Ishikawa (cell line): Measurements from ENCODE around the gene DOK7.

ENCODE experiments used
- CREB1 ChIP-seq: IDR thresholded peaks from 2 replicates; pipeline ENCODE4 v1.6.1; 2012; ENCODE audit warnings: low read depth
- EGR1 ChIP-seq: IDR thresholded peaks from 2 replicates; pipeline ENCODE4 v1.6.1; 2012
- EP300 ChIP-seq: IDR thresholded peaks from 2 replicates; pipeline ENCODE4 v1.6.1; 2012; ENCODE audit warnings: borderline replicate concordance
- FOXM1 ChIP-seq: IDR thresholded peaks from 2 replicates; pipeline ENCODE4 v1.6.1; 2012; ENCODE audit warnings: low read depth, borderline replicate concordance
- TAF1 ChIP-seq: IDR thresholded peaks from 2 replicates; pipeline ENCODE4 v1.6.1; 2012; ENCODE audit warnings: low read depth, mild to moderate bottlenecking
- TEAD4 ChIP-seq: IDR thresholded peaks from 2 replicates; pipeline ENCODE4 v1.6.1; 2012
- YY1 ChIP-seq: IDR thresholded peaks from 2 replicates; pipeline ENCODE4 v1.6.1; 2012; ENCODE audit warnings: low read depth
- TF ChIP-seq, protein P1 (sequence below): IDR thresholded peaks from 2 replicates; pipeline ENCODE4 v1.6.1; 2012; ENCODE audit warnings: low read depth, mild to moderate bottlenecking
- TF ChIP-seq, protein P2 (sequence below): IDR thresholded peaks from 2 replicates; pipeline ENCODE4 v1.6.1; 2012

DNA sequence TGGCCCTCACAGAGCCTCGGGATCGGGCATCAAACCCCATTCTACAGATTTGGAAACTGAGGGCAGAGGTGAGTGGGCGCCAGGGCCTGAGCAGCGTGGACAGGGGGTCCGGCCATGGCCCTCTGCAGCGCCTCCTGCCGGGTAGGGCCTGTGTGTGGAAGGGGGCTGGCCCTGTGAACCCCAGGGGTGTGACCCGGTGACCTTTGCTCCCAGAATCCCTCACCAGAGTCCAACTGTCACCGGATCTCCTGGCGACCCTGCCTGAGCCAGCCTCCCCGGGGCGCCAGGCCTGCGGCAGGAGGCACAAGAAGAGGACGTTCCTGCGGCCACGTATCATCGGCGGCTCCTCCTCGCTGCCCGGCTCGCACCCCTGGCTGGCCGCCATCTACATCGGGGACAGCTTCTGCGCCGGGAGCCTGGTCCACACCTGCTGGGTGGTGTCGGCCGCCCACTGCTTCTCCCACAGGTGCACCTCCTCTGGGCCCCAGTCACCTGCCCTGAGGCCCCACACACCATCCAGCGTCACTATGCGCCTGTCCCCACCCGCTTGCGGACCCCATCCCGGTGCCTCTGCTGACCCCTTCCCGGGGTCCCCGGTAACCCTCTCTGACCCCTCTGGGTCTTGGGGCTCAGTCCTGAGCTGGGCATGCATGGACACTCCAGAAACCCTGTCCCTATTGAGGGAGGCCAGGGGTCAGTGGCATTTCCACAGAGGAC lies 17.1 kb upstream of the DOK7 start:
- TF ChIP-seq, protein P1, sequence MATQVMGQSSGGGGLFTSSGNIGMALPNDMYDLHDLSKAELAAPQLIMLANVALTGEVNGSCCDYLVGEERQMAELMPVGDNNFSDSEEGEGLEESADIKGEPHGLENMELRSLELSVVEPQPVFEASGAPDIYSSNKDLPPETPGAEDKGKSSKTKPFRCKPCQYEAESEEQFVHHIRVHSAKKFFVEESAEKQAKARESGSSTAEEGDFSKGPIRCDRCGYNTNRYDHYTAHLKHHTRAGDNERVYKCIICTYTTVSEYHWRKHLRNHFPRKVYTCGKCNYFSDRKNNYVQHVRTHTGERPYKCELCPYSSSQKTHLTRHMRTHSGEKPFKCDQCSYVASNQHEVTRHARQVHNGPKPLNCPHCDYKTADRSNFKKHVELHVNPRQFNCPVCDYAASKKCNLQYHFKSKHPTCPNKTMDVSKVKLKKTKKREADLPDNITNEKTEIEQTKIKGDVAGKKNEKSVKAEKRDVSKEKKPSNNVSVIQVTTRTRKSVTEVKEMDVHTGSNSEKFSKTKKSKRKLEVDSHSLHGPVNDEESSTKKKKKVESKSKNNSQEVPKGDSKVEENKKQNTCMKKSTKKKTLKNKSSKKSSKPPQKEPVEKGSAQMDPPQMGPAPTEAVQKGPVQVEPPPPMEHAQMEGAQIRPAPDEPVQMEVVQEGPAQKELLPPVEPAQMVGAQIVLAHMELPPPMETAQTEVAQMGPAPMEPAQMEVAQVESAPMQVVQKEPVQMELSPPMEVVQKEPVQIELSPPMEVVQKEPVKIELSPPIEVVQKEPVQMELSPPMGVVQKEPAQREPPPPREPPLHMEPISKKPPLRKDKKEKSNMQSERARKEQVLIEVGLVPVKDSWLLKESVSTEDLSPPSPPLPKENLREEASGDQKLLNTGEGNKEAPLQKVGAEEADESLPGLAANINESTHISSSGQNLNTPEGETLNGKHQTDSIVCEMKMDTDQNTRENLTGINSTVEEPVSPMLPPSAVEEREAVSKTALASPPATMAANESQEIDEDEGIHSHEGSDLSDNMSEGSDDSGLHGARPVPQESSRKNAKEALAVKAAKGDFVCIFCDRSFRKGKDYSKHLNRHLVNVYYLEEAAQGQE, result no peak
- TF ChIP-seq YY1 (no peak), EP300 (no peak), FOXM1 (no peak), TAF1 (no peak), EGR1 (no peak), CREB1 (no peak), TEAD4 (no peak)
- TF ChIP-seq, protein P2, sequence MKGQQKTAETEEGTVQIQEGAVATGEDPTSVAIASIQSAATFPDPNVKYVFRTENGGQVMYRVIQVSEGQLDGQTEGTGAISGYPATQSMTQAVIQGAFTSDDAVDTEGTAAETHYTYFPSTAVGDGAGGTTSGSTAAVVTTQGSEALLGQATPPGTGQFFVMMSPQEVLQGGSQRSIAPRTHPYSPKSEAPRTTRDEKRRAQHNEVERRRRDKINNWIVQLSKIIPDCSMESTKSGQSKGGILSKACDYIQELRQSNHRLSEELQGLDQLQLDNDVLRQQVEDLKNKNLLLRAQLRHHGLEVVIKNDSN, result no peak
